GM23338 (cell line): ENCODE data around the gene ADI1. TPM values are rescaled to one million over a fixed set of nuclear protein-coding genes. Genes with fewer than 3 reads are reported as not detected.
"Not testable (repeated sequence)": the region's sequence is repeated elsewhere in the genome, so short reads cannot be mapped to it uniquely, and the experiment has no call there.

Experiments used
- ATAC-seq: fragments of 200-7000 bp; cut with Tn5 transposase; 3 replicates; pipeline ENCODE4 v1.9.1; 2020
- DNase-seq: peaks from one replicate; pipeline ENCODE4 v3.0.0-alpha.2; 2015; ENCODE audit warnings: low spot score
- H2AFZ ChIP-seq: fragments of 200-600 bp; sonication (generic); 2 replicates; pipeline ENCODE4 v1.8.0; 2016; ENCODE audit warnings: antibody characterized with exemption, mild to moderate bottlenecking, moderate library complexity
- H3F3A ChIP-seq: fragments of 200-600 bp; sonication (generic); replicated peaks from 2 replicates; pipeline ENCODE4 v1.8.0; 2017; ENCODE audit warnings: antibody characterized with exemption, mixed run types, low read depth
- H3K27ac ChIP-seq: fragments of 200-600 bp; sonication (generic); 2 replicates; pipeline ENCODE4 v1.6.1; 2016; ENCODE audit warnings: low read depth
- H3K27me3 ChIP-seq: fragments of 200-600 bp; sonication (generic); 2 replicates; pipeline ENCODE4 v1.8.0; 2016; ENCODE audit warnings: mild to moderate bottlenecking, mixed run types, moderate library complexity; ENCODE audit not compliant: insufficient read depth
- H3K36me3 ChIP-seq: fragments of 200-600 bp; sonication (generic); 2 replicates; pipeline ENCODE4 v1.8.0; 2016; ENCODE audit warnings: mild to moderate bottlenecking; ENCODE audit not compliant: insufficient read depth
- H3K4me1 ChIP-seq: fragments of 200-600 bp; sonication (generic); 2 replicates; pipeline ENCODE4 v1.8.0; 2016; ENCODE audit warnings: mild to moderate bottlenecking, moderate library complexity; ENCODE audit not compliant: insufficient read depth
- H3K4me2 ChIP-seq: fragments of 200-600 bp; sonication (generic); 2 replicates; pipeline ENCODE4 v1.7.1; 2017; ENCODE audit warnings: mixed run types
- H3K4me3 ChIP-seq: fragments of 200-600 bp; sonication (generic); 2 replicates; pipeline ENCODE4 v1.6.1; 2016; ENCODE audit warnings: mixed run types
- H3K79me2 ChIP-seq: fragments of 200-600 bp; sonication (generic); replicated peaks from 2 replicates; pipeline ENCODE4 v1.8.0; 2017; ENCODE audit warnings: mild to moderate bottlenecking; ENCODE audit not compliant: insufficient read depth
- H3K9me2 ChIP-seq: fragments of 200-600 bp; sonication (generic); 2 replicates; pipeline ENCODE4 v1.8.0; 2017; ENCODE audit not compliant: insufficient read depth
- H4K20me1 ChIP-seq: fragments of 200-600 bp; sonication (generic); replicated peaks from 2 replicates; pipeline ENCODE4 v1.8.0; 2017; ENCODE audit warnings: mild to moderate bottlenecking; ENCODE audit not compliant: insufficient read depth
- H3K27ac Mint-ChIP-seq: 2 replicates; pipeline ENCODE4 v1.8.0; 2020; ENCODE audit warnings: inconsistent platforms, mild to moderate bottlenecking, moderate library complexity, mixed read lengths
- H3K27me3 Mint-ChIP-seq: 3 replicates; pipeline ENCODE4 v1.8.0; 2022; ENCODE audit warnings: low read depth, mild to moderate bottlenecking, moderate library complexity, mixed read lengths, inconsistent platforms; ENCODE audit not compliant: insufficient read depth, poor library complexity
- H3K36me3 Mint-ChIP-seq: 3 replicates; pipeline ENCODE4 v1.8.0; 2021; ENCODE audit warnings: low read depth, mild to moderate bottlenecking, inconsistent platforms, moderate library complexity, mixed read lengths
- H3K4me1 Mint-ChIP-seq: 3 replicates; pipeline ENCODE4 v1.8.0; 2020; ENCODE audit warnings: mild to moderate bottlenecking, inconsistent platforms, mixed read lengths
- H3K4me3 Mint-ChIP-seq: 3 replicates; pipeline ENCODE4 v1.8.0; 2021; ENCODE audit warnings: moderate library complexity, mild to moderate bottlenecking, inconsistent platforms, mixed read lengths
- H3K9me3 Mint-ChIP-seq: 3 replicates; pipeline ENCODE4 v1.8.0; 2020; ENCODE audit warnings: moderate library complexity, mild to moderate bottlenecking, inconsistent platforms, mixed read lengths
- ETS1 ChIP-seq: IDR thresholded peaks from 2 replicates; pipeline ENCODE4 v1.6.1; 2016; ENCODE audit warnings: antibody characterized with exemption
- EZH2 ChIP-seq: fragments of 200-600 bp; sonication (generic); IDR thresholded peaks from one replicate; pipeline ENCODE4 v1.8.0; 2017; ENCODE audit warnings: antibody characterized with exemption, mild to moderate bottlenecking, low read depth; ENCODE audit not compliant: unreplicated experiment
- EZH2phosphoT487 ChIP-seq: fragments of 200-600 bp; sonication (generic); IDR thresholded peaks from one replicate; pipeline ENCODE4 v1.8.1; 2018; ENCODE audit warnings: antibody characterized with exemption; ENCODE audit not compliant: unreplicated experiment
- POLR2AphosphoS5 ChIP-seq: IDR thresholded peaks from 2 replicates; pipeline ENCODE4 v1.6.1; 2016; ENCODE audit warnings: antibody characterized with exemption, low read depth
- STAT1 ChIP-seq: IDR thresholded peaks from one replicate; pipeline ENCODE4 v1.6.1; 2016; ENCODE audit warnings: antibody characterized with exemption; ENCODE audit not compliant: unreplicated experiment
- ZNF331 ChIP-seq: fragments of 250-450 bp; sonication (Bioruptor Pico); IDR thresholded peaks from 2 replicates; pipeline ENCODE4 v1.5.0; 2020; ENCODE audit warnings: low read depth, mild to moderate bottlenecking, moderate library complexity
- ZNF462 ChIP-seq: fragments of 250-450 bp; sonication (Bioruptor Pico); IDR thresholded peaks from 2 replicates; pipeline ENCODE4 v1.5.0; 2020; ENCODE audit warnings: mild to moderate bottlenecking, moderate library complexity
- polyA plus RNA-seq: library from polyadenylated mRNA; unstranded; fragments of >200 nt; fragmentation: Nextera tagmentation; extraction: Ambion mirVana; gene quantifications from 2 replicates; pipeline ENCODE4 v1.2.1, GENCODE V29; 2016
- total RNA-seq: library from RNA; depleted of rRNA; stranded (reverse); fragments of >200 nt; shearing (Covaris generic); gene quantifications from 2 replicates; pipeline ENCODE4 v1.2.3, GENCODE V29; 2014
- TF ChIP-seq, protein P1 (sequence below), 2 experiments: fragments of 200-600 bp in 1 of 2; sonication (generic) in 1 of 2; conservative IDR thresholded peaks; 2 replicates each; pipeline versions ENCODE4 v1.5.1 to v1.6.1; 2016 to 2017; ENCODE audit warnings: antibody characterized with exemption in 2 of 2, low read depth in 2 of 2, mild to moderate bottlenecking in 2 of 2, moderate library complexity in 1 of 2

The ADI1 gene
- total and polyA plus RNA-seq, 2 experiments from 2014 or later, result 16.3 to 31.9 TPM

- TF ChIP-seq, protein P1, sequence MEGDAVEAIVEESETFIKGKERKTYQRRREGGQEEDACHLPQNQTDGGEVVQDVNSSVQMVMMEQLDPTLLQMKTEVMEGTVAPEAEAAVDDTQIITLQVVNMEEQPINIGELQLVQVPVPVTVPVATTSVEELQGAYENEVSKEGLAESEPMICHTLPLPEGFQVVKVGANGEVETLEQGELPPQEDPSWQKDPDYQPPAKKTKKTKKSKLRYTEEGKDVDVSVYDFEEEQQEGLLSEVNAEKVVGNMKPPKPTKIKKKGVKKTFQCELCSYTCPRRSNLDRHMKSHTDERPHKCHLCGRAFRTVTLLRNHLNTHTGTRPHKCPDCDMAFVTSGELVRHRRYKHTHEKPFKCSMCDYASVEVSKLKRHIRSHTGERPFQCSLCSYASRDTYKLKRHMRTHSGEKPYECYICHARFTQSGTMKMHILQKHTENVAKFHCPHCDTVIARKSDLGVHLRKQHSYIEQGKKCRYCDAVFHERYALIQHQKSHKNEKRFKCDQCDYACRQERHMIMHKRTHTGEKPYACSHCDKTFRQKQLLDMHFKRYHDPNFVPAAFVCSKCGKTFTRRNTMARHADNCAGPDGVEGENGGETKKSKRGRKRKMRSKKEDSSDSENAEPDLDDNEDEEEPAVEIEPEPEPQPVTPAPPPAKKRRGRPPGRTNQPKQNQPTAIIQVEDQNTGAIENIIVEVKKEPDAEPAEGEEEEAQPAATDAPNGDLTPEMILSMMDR (conservative IDR thresholded peaks at IDR 0.05; ENCODE audit: low read depth in 2 of 2), result no peak
- no peak for TF ChIP-seq EZH2phosphoT487
- no peak for TF ChIP-seq ETS1
- no peak for TF ChIP-seq STAT1
Observed at GRCh38 chr2:3492951-3493614, 26.2 kb downstream of the ADI1 start (continued).

DNA sequence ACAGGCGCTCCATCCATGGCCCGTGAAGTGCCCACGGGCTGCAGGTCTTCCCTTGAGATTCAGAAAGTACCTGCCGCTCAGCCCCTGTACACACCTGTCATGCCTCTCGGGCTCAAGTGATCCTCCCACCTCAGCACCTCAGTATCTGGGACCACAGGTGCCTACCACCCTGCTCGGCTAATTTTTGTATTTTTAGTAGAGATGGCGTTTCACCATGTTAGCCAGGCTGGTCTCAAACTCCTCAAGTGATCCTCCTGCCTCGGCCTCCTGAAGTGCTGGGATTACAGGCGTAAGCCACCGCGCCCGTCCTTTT lies 26.9 kb downstream of the ADI1 start:
- DNase-seq, H3K4me1 ChIP-seq, H3K9me2 ChIP-seq, H3K4me2 ChIP-seq, H3K4me3 ChIP-seq, H3K9me3 Mint-ChIP-seq, H3K27ac Mint-ChIP-seq, H3K27ac ChIP-seq, H3K36me3 ChIP-seq, H3K4me3 Mint-ChIP-seq, H2AFZ ChIP-seq, H3K79me2 ChIP-seq, H3K27me3 ChIP-seq, H4K20me1 ChIP-seq, H3K27me3 Mint-ChIP-seq, ATAC-seq, H3F3A ChIP-seq: not testable (repeated sequence)
- Mint-ChIP-seq H3K4me1 (peaks cover 24% of the 10 kb centered on the region), H3K36me3 (peaks cover 26% of the 10 kb centered on the region)

- no peak overlapping the region for H3K4me3 ChIP-seq
- Mint-ChIP-seq H3K27ac (no peak overlapping the region), H3K4me3 (no peak overlapping the region), H3K4me1 (peaks cover 24% of the 10 kb centered on the region), H3K36me3 (peaks cover 25% of the 10 kb centered on the region), H3K27me3 (peaks cover 9% of the 10 kb centered on the region), H3K9me3 (peaks cover 7% of the 10 kb centered on the region; the same call in 2 of the 3 replicates)
- no peaks in the 10 kb centered on the region for H3K9me2 ChIP-seq
- 0 out of 2 replicates have a peak, but pooled peaks cover 3% of the 10 kb centered on the region for H3F3A ChIP-seq
- no peaks in the 10 kb centered on the region; the same call in 1 of the 2 replicates for H3K4me1 ChIP-seq
- H2AFZ ChIP-seq, result no peak overlapping the region
- H3K79me2 ChIP-seq, result no peaks in the 10 kb centered on the region
- no peak for DNase-seq
- no peaks in the 10 kb centered on the region for H3K27me3 ChIP-seq
- H4K20me1 ChIP-seq, result no peaks in the 10 kb centered on the region
- ATAC-seq, result no peak
- no peak overlapping the region for H3K4me2 ChIP-seq
- H3K27ac ChIP-seq, result no peak overlapping the region
- no peaks in the 10 kb centered on the region for H3K36me3 ChIP-seq
- TF ChIP-seq ZNF331 (CRISPR knock-in tag), result no peak
- no peak for TF ChIP-seq EZH2phosphoT487
- no peak for TF ChIP-seq EZH2
- TF ChIP-seq ZNF462 (CRISPR knock-in tag), result no peak
- TF ChIP-seq POLR2AphosphoS5, result no peak
Observed at GRCh38 chr2:3491716-3492474, 27.4 kb downstream of the ADI1 start.
